HG03139 (cell line): ENCODE measurements around the gene NVL.

Source experiments
- ATAC-seq: cut with Tn5 transposase; IDR thresholded peaks from one replicate; pipeline ENCODE4 v1.9.1; 2021; ENCODE audit not compliant: unreplicated experiment

The NVL gene

GRCh38 chr1:224201383-224201782, 128.6 kb downstream of the NVL start:
- no peak for ATAC-seq

GRCh38 chr1:224199679-224200078, 130.3 kb downstream of the NVL start:
- ATAC-seq: no peak

GRCh38 chr1:224198572-224198971, 131.4 kb downstream of the NVL start:
- ATAC-seq: no peak

GRCh38 chr1:224196813-224197600, 133.0 kb downstream of the NVL start:
- ATAC-seq: no peak

GRCh38 chr1:224193319-224193966, 136.5 kb downstream of the NVL start:
- ATAC-seq: no peak

GRCh38 chr1:224192082-224192788, 137.7 kb downstream of the NVL start:
- no peak for ATAC-seq

GRCh38 chr1:224189561-224189960, 140.4 kb downstream of the NVL start:
- no peak for ATAC-seq

- ATAC-seq: no peak
These were observed 141.7 kb downstream of the NVL start for GRCh38 chr1:224188286-224188685.

- no peak for ATAC-seq
These were observed 144.8 kb downstream of the NVL start for GRCh38 chr1:224185208-224185607.

GRCh38 chr1:224183591-224184312, 146.2 kb downstream of the NVL start:
- ATAC-seq: peak; percentile 40

- ATAC-seq: peak; percentile 63
These were observed 146.9 kb downstream of the NVL start, which contains the start of gene DEGS1 for GRCh38 chr1:224182866-224183590. DEGS1 (plus strand) TSS chr1:224183240; CDS start chr1:224183337, 97 bp downstream.

GRCh38 chr1:224182057-224182865, 147.7 kb downstream of the NVL start:
- ATAC-seq: peak; percentile 33

GRCh38 chr1:224181453-224181810, 148.5 kb downstream of the NVL start:
- ATAC-seq: no peak

GRCh38 chr1:224180783-224181452, 149.1 kb downstream of the NVL start:
- no peak for ATAC-seq

GRCh38 chr1:224178894-224179293, 151.1 kb downstream of the NVL start:
- no peak for ATAC-seq

- no peak for ATAC-seq
These were observed 152.5 kb downstream of the NVL start for GRCh38 chr1:224177356-224177999.
